ENCODE results near the gene MRPS14.
"Not testable (repeated sequence)": the region's sequence is repeated elsewhere in the genome, so short reads cannot be mapped to it uniquely, and the experiment has no call there.

MRPS14 gene

DNA sequence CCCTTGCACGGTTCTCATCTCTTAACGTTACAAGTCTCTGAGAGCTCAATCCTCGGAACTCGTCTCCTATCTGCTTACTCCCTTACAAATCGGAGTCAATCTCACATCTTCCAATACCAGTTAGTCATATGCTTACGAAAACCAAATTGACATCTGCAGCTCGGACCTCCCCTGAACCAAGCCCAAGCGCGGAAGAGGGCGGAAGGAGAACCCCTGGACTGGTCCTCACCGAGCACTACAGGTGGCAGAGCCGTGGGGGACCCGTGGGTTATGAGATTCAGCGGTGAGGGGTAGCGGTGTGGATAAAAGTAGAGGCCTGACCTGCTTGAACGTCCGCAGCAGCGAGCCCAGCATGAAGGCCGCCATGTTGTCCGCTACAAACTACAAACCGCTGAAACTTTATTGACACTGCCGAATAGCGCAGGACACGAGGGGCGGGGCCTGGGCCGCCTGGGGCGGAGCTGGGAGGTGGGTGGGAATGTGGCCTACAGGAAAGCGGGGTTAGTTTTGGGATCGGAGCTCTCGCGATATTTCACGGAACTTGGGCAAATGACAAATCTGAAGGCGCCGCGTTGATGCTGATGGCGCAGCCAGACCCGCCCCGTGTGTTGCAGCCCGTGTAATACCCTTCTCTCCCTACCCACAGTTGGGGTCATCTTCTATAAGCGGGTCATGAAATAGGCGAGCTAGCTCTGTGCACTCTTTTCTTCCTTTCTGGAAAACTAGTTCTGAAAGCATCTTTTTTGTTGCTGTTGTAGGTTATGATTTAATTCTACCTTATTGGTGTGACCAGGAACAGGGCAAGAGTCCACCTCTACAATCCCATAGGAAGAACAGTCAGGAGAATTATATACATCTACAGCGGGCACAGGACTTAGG, at the start of gene MRPS14:
Gene MRPS14 (minus strand): TSS at position 383 of the 879 bp plus-strand sequence. CDS start 17 bp downstream, at position 366.
- DNase-seq (ENCODE audit: low spot score in 2 of 2): peak; percentile 87 to 99
- Histone ChIP-seq H3K36me3 (replicated peaks) (peaks cover 2% of the 10 kb centered on the region), H3K27me3 (ENCODE audit: low read depth) (no peaks in the 10 kb centered on the region), H3K9me3 (no peaks in the 10 kb centered on the region), H3K4me1 (peaks cover 12% of the 10 kb centered on the region; the same call in 1 of the 2 replicates), H3K4me3 (peak within 1 kb of the TSS; percentile 96)
- in situ Hi-C loops (cut with MboI; ENCODE audit: low sequenced_read_pairs): no loop called here

DNA sequence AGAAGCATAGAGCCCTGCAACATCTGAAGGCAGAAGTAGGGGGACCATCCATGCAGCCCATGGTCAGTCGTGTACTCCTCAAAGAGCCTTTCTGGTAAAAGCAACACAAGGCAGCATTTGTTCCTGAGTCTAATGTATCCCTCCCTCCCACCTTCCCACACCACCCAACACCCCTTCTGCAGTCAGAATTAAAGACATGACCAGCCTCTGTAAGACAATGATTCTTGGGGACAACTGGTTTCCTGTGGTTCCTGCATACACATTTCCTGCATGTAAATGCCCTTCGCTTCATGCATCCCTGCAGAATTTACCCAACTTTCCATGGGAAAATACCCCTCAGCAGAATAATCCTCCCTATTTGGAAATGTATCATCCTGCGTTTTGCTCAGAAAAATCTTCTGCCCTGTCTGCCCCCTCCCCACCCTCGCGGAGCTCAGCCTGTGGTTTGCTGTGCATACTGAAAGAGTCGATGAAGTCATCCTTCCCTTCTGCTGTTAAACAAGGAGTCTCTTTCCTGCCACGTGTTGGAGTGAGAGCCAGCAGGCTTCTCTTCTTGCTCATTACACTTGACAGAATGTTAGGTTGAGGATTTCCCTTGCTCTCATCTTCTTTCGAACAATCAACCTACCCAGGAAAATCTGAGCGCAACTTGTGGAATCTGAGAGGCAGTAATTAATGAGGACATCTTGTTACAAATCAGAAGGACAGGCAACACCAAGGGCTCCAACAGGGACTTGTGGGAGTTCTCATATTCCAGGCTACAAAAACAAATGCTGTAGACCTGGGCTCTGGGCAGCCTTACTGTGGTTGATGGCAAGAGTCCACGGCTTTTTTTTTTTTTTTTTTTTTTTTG, 49.1 kb upstream of the MRPS14 start:
- no peak overlapping the region for H3K4me3 ChIP-seq
- H3K9me3 ChIP-seq: no peaks in the 10 kb centered on the region
- no peaks in the 10 kb centered on the region for H3K36me3 ChIP-seq (replicated peaks)
- H3K4me1 ChIP-seq: no peaks in the 10 kb centered on the region
- in situ Hi-C loops (cut with MboI; ENCODE audit: low sequenced_read_pairs): no loop called here
- DNase-seq (ENCODE audit: low spot score in 2 of 2): no peak
- peaks cover 7% of the 10 kb centered on the region; the same call in 1 of the 2 replicates for H3K27me3 ChIP-seq (ENCODE audit: low read depth)

DNA sequence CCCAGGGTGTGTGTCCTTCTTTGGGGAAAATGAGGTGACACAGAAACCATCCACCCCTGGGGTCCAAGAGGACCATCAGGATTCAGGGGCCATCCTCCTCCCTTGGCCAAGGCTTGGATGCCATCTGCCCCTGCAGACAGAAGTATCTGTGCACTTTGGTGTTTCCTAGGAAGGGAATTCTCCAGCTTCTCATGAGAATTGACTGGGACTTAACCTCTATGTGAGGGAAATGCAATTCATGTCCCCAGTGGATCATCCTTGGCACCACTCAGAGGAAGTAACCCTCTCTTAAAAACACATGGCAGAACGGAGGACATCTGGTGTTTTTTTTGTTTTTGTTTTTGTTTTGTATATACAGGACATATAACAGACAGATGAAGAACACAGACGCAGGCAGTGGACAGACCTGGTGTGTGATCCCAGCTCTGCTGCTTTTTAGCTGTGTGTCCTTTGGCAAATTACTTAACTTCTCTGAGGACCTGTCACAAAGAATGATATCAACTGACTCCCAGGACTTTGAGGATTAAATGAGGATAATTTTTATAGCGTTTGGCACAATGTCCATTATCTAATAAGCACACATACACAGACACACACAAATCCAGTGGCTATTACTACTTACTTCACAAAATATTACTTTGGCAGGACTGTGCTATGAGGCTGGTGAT, 48.2 kb upstream of the MRPS14 start:
- Histone ChIP-seq H3K4me1 (no peaks in the 10 kb centered on the region), H3K27me3 (ENCODE audit: low read depth) (peaks cover 7% of the 10 kb centered on the region; the same call in 1 of the 2 replicates), H3K36me3 (replicated peaks) (no peaks in the 10 kb centered on the region), H3K9me3 (no peaks in the 10 kb centered on the region), H3K4me3 (no peak overlapping the region)
- in situ Hi-C loops (cut with MboI; ENCODE audit: low sequenced_read_pairs): no loop called here
- DNase-seq (ENCODE audit: low spot score in 2 of 2): no peak

DNA sequence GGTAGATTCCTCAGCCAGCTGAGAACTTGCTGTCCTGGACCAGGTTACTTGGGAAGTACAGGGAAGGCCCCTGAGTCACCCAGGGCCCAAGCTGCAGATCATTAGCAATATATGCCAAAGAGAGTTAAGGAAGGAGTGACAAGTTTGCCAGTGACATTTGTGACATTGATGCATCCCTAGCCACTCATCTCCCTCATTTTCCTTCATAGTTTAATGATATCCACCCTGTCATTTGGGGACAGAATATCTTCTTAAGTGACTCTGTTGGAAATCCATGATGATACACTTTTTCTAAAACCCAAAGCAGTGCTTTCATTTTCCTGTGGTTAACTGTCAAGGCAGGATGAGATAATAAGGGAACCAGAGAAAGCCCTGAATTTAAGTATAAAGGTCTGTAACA, 47.6 kb upstream of the MRPS14 start:
- Histone ChIP-seq H3K27me3 (ENCODE audit: low read depth) (peaks cover 7% of the 10 kb centered on the region; the same call in 1 of the 2 replicates), H3K36me3 (replicated peaks) (no peaks in the 10 kb centered on the region), H3K9me3 (no peaks in the 10 kb centered on the region), H3K4me1 (no peaks in the 10 kb centered on the region), H3K4me3 (no peak overlapping the region)
- DNase-seq (ENCODE audit: low spot score in 2 of 2): no peak
- in situ Hi-C loops (cut with MboI; ENCODE audit: low sequenced_read_pairs): no loop called here

DNA sequence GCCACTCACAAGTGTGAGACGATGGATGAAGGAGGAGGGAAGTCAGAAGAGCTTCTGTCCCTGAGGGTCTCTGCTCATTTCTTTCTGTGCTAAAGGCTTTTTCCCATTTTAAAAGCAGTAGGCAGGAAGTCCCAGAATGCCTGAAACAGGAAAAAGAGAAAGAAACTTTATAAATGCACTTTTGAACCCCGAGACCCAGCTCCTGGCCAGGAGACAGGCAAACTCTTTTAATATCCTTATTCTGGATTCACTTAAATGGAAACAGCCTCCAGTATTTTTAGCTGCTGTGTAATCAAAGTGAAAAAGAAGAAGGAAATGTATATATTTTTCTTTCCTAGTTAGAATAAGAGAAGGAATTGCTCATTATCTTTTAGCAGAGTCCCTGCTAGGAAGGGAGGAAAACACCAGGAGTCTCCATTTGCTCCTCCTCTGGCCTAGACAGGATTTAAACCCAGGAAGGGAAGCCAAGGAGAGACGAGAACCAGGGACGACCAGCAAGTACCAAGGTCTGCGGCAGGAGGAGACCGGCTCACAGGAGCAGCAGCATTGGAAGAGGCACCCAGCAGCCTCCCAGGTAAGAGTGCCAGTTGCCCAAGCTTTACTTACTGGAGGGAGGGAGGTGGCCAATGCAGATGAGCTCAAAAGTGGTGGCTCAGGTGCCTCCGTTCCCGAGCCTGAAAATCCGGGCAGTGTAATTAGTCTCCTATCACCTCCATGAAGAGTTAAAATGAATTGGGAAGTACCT, 44.3 kb upstream of the MRPS14 start, which contains the start of gene TNN:
Gene TNN (plus strand): TSS at position 472 of the 745 bp plus-strand sequence. CDS start 9,586 bp downstream, outside the sequence.
- no peaks in the 10 kb centered on the region for H3K4me1 ChIP-seq
- no peak within 1 kb of the TSS for H3K4me3 ChIP-seq
- no peak for DNase-seq (ENCODE audit: low spot score in 2 of 2)
- in situ Hi-C loops (cut with MboI; ENCODE audit: low sequenced_read_pairs): no loop called here
- no peaks in the 10 kb centered on the region for H3K36me3 ChIP-seq (replicated peaks)
- no peaks in the 10 kb centered on the region for H3K9me3 ChIP-seq
- peaks cover 5% of the 10 kb centered on the region; the same call in 1 of the 2 replicates for H3K27me3 ChIP-seq (ENCODE audit: low read depth)

DNA sequence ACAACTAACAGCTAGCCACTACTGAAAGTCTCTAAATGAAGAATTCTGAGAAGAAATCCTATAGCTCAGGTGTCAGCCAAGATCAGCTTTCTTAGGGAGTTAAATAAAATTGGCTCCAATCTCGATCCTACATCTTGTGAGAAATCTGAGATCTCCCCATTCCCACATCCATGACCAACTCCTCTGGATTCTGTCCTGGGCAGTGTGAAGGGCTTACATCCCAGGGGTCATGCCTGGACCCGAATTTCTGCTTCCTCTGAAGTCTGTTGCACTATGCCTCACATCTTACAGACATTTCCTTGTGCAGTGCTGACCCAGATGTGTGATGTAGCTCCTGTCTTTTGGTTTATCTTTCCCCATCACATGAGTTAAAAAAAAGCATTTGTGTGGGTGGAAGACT, 39.6 kb upstream of the MRPS14 start:
- Histone ChIP-seq H3K27me3 (ENCODE audit: low read depth) (no peaks in the 10 kb centered on the region; the same call in 1 of the 2 replicates), H3K9me3 (no peaks in the 10 kb centered on the region), H3K36me3 (replicated peaks) (no peaks in the 10 kb centered on the region), H3K4me3 (no peak overlapping the region), H3K4me1 (no peaks in the 10 kb centered on the region)
- DNase-seq (ENCODE audit: low spot score in 2 of 2): no peak
- in situ Hi-C loops (cut with MboI; ENCODE audit: low sequenced_read_pairs): no loop called here

DNA sequence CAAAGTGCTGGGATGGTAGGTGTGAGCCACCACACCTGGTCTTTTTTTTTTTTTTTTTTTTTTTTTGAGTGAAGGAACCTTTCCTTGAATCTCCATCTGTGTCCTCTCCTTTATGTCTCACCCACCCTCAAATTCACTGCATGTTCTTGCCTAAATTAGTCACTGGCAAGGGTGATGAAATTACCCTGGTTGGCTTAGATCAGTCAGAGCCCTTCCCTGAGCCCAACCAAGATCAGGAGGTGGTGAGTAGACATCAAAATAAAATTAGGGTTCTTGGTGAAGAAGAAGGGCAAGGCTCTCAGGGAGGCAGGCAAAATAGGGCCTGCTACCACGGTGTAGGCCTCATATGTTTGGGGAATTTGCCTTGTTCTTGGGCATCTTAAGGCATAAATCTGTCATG, 39.1 kb upstream of the MRPS14 start:
- in situ Hi-C loops (cut with MboI; ENCODE audit: low sequenced_read_pairs): no loop called here
- H3K9me3 ChIP-seq: no peaks in the 10 kb centered on the region
- DNase-seq (ENCODE audit: low spot score in 2 of 2): no peak
- H3K4me1 ChIP-seq: no peaks in the 10 kb centered on the region
- H3K27me3 ChIP-seq (ENCODE audit: low read depth): no peaks in the 10 kb centered on the region; the same call in 1 of the 2 replicates
- H3K4me3 ChIP-seq: no peak overlapping the region
- no peaks in the 10 kb centered on the region for H3K36me3 ChIP-seq (replicated peaks)

DNA sequence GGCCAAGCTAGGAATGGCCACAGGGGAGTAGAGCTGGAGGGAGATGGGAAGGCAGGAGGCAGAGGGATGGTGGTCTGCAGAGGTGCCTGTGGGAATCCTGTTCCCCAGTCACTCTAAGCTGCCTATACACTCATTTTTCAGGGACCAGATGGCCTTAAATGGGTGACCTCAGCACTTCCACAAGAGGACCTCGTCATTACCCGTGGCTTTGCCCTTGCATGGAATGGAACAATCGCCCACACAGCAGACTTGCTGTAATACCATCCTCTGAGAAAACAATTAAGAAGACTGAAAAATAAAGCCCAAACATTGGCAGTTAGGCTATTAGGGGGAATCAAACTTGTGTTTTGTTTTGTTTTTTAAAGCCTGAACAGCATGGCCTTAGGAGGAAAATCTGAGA, 31.5 kb upstream of the MRPS14 start:
- in situ Hi-C loops (cut with MboI; ENCODE audit: low sequenced_read_pairs): no loop called here
- Histone ChIP-seq H3K36me3 (replicated peaks) (no peaks in the 10 kb centered on the region), H3K4me3 (no peak overlapping the region), H3K4me1 (no peaks in the 10 kb centered on the region), H3K27me3 (ENCODE audit: low read depth) (no peaks in the 10 kb centered on the region), H3K9me3 (no peaks in the 10 kb centered on the region; the same call in 1 of the 2 replicates)
- no peak for DNase-seq (ENCODE audit: low spot score in 2 of 2)

DNA sequence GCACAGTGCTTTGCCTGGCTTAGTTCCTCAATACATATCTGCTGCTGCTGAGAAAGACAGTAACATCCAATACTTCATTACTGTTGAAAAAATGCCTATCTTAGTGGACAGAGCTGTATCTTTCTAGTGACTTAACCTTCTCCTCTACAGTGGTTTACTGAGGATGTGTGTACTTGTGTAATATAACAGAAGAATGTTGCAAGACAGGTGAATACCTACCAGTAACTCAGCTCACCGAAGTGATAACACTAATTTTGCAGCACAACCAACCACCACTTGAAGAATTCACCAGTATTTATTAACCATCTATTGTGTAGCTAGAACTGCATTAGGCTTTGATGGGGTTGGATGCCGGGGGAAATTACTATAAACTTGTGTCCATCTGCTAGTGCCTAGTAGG, 27.8 kb upstream of the MRPS14 start:
- no peak for DNase-seq (ENCODE audit: low spot score in 2 of 2)
- no peaks in the 10 kb centered on the region for H3K4me1 ChIP-seq
- H3K27me3 ChIP-seq (ENCODE audit: low read depth): no peaks in the 10 kb centered on the region
- no peaks in the 10 kb centered on the region for H3K36me3 ChIP-seq (replicated peaks)
- in situ Hi-C loops (cut with MboI; ENCODE audit: low sequenced_read_pairs): no loop called here
- H3K4me3 ChIP-seq: no peak overlapping the region
- no peaks in the 10 kb centered on the region; the same call in 1 of the 2 replicates for H3K9me3 ChIP-seq

DNA sequence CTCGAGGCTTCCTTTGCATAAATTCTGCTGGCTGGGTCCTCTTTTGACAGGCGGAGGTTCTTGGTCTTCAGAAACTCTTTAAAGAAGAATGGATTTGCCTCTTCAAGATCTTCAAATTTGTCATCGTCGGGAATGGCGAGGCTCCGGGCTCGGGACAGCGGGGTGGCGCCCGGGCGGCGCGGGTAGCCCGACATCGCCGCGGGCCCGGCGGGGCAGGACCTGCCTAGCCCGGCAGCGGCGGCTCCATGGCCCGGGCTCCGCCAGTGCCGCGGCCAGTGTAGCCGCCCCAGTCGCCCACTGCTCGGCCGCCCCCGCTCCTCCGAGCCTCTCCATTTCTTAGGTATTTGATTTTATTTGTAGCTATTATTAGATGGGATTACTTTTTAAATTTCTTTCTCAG, 22.3 kb upstream of the MRPS14 start:
- no peaks in the 10 kb centered on the region for H3K27me3 ChIP-seq (ENCODE audit: low read depth)
- H3K4me3 ChIP-seq: no peak overlapping the region
- DNase-seq (ENCODE audit: low spot score in 2 of 2): no peak
- no peaks in the 10 kb centered on the region for H3K36me3 ChIP-seq (replicated peaks)
- in situ Hi-C loops (cut with MboI; ENCODE audit: low sequenced_read_pairs): loop anchor here (25.0 kb wide), 1 partner anchor 267 kb away; no protein-coding TSS in a partner anchor
- H3K4me1 ChIP-seq: no peaks in the 10 kb centered on the region
- no peaks in the 10 kb centered on the region for H3K9me3 ChIP-seq

DNA sequence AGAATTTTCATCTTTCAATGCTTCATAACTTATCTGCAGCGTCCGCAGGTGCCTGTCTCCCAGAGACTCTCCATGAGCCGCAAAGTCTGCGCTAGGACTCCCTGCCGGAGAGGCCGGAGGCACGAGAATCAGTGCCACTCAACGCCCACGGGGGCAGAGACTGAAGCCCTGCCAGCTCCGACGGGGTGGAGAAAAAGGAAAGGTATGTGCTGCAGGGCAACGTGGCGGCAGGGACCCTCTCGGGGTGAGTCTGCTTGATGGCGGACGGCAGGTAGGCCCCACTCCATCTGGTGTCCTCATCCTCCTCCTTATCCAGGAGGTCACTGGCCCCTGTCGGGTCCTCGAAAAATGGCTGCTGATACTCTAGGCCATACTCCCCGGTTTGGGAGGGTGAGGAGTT, 21.9 kb upstream of the MRPS14 start:
- no peak for DNase-seq (ENCODE audit: low spot score in 2 of 2)
- no peaks in the 10 kb centered on the region for H3K9me3 ChIP-seq
- no peaks in the 10 kb centered on the region for H3K36me3 ChIP-seq (replicated peaks)
- in situ Hi-C loops (cut with MboI; ENCODE audit: low sequenced_read_pairs): loop anchor here (25.0 kb wide), 1 partner anchor 267 kb away; no protein-coding TSS in a partner anchor
- no peaks in the 10 kb centered on the region for H3K27me3 ChIP-seq (ENCODE audit: low read depth)
- no peak overlapping the region for H3K4me3 ChIP-seq
- H3K4me1 ChIP-seq: no peaks in the 10 kb centered on the region

DNA sequence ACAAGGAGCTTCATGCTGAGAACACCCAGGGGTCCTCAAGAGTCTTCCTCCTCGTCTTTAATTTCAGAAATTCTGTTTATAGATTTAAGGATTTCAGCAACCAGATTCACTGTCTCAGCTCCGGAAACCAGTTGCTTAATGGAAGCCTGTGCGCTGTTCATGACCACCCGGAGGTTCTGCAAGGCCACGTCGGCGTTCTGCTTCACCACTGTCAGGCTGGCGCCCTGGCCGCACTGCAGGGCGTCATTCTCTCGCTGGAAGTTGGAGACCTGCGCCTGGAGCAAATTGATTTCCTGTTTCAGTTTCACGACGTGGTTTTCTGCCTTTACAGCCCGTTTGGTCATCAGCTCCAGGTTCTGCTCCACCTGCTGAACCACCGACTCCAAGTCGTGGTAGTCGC, 21.4 kb upstream of the MRPS14 start:
- H3K27me3 ChIP-seq (ENCODE audit: low read depth); H3K9me3 ChIP-seq; H3K4me1 ChIP-seq; H3K36me3 ChIP-seq (replicated peaks); DNase-seq (ENCODE audit: low spot score in 2 of 2); H3K4me3 ChIP-seq: not testable (repeated sequence)
- in situ Hi-C loops (cut with MboI; ENCODE audit: low sequenced_read_pairs): loop anchor here (25.0 kb wide), 1 partner anchor 268 kb away; no protein-coding TSS in a partner anchor

DNA sequence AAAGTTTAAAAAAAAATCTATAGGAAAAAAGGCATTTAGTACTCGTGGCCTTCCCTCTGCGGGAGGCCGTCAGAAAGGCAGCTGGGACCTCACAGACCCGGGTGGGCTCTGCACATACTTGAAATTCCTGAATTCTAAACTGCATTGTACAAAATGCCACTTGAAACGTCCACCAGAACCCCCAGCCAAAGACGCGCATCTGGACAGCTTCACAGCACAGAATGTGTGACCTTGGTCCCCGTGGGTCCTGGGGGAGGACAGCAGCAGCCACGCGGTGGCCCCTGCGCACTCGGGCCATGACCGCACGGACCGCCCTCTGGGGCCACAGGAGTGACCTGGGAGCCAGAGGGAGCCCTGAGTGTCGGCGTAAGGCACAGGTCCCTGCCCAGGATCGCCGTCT, 20.6 kb upstream of the MRPS14 start:
- in situ Hi-C loops (cut with MboI; ENCODE audit: low sequenced_read_pairs): loop anchor here (25.0 kb wide), 1 partner anchor 268 kb away; no protein-coding TSS in a partner anchor
- Histone ChIP-seq H3K27me3 (ENCODE audit: low read depth) (no peaks in the 10 kb centered on the region), H3K36me3 (replicated peaks) (no peaks in the 10 kb centered on the region), H3K4me1 (no peaks in the 10 kb centered on the region), H3K9me3 (no peaks in the 10 kb centered on the region), H3K4me3 (no peak overlapping the region)
- DNase-seq (ENCODE audit: low spot score in 2 of 2): no peak

Measured in HAP-1 (cell line).